Measurements from ENCODE around the gene MAP2. TPM values are rescaled to one million over a fixed set of nuclear protein-coding genes. Genes with fewer than 3 reads are reported as not detected.

MAP2 gene
- total RNA-seq, 1 experiment from 2014 or later: 71.1 TPM

DNA sequence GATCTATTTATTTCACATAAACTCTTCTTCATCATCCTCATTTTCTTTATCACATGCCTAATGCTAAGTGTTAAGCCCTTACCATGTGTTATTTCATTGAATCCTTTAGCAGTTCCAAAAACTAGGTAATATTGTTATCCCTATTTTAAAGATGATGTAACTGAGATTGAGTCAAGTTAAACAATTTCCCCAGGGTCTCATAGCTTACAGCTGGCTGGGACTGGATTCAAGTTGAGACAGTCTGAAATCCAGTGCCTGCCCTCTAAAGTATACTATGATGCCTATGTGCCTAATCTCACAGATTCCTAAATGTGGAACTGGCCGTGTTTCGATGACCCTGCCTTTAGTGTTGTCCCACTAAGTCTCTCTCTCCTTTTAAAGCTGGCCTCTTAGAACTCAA lies 108.5 kb downstream of the MAP2 start:
- no peak overlapping the region for H3K4me2 ChIP-seq
- CTCF ChIA-PET: no interaction called here
- intact Hi-C loops (cut with micrococcal nuclease; ENCODE audit: unreplicated experiment): no loop called here
- POLR2A ChIA-PET (ENCODE audit: unreplicated experiment): no interaction called here
- no peaks in the 10 kb centered on the region for H3F3A ChIP-seq (ENCODE audit: insufficient read depth, low read depth)
- no peak overlapping the region for H3K4me3 ChIP-seq
- H3K36me3 ChIP-seq (ENCODE audit: low read depth): no peaks in the 10 kb centered on the region
- H3K9me2 ChIP-seq (ENCODE audit: insufficient read depth): no peaks in the 10 kb centered on the region; the same call in 1 of the 2 replicates
- H3K27me3 ChIP-seq (ENCODE audit: insufficient read depth, low read depth): no peaks in the 10 kb centered on the region
- H4K20me1 ChIP-seq (ENCODE audit: insufficient read depth): no peaks in the 10 kb centered on the region
- no peaks in the 10 kb centered on the region for H3K9me3 ChIP-seq (ENCODE audit: insufficient read depth, low read depth)
- no peak overlapping the region for H3K27ac ChIP-seq
- DNase-seq: no peak
- BruUV-seq (replicated peaks): no TSS peak
- TF ChIP-seq, protein P1, sequence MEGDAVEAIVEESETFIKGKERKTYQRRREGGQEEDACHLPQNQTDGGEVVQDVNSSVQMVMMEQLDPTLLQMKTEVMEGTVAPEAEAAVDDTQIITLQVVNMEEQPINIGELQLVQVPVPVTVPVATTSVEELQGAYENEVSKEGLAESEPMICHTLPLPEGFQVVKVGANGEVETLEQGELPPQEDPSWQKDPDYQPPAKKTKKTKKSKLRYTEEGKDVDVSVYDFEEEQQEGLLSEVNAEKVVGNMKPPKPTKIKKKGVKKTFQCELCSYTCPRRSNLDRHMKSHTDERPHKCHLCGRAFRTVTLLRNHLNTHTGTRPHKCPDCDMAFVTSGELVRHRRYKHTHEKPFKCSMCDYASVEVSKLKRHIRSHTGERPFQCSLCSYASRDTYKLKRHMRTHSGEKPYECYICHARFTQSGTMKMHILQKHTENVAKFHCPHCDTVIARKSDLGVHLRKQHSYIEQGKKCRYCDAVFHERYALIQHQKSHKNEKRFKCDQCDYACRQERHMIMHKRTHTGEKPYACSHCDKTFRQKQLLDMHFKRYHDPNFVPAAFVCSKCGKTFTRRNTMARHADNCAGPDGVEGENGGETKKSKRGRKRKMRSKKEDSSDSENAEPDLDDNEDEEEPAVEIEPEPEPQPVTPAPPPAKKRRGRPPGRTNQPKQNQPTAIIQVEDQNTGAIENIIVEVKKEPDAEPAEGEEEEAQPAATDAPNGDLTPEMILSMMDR (conservative IDR thresholded peaks at IDR 0.05): no peak
- no peak for TF ChIP-seq EZH2 (IDR thresholded peaks at IDR 0.05; ENCODE audit: low read depth)
- no peaks in the 10 kb centered on the region for H3K4me1 ChIP-seq (replicated peaks; ENCODE audit: insufficient read depth)
- H3K79me2 ChIP-seq (ENCODE audit: low read depth): no peaks in the 10 kb centered on the region
- H2AFZ ChIP-seq: no peak overlapping the region

- CTCF ChIA-PET: no interaction called here
- TF ChIP-seq EZH2 (IDR thresholded peaks at IDR 0.05; ENCODE audit: low read depth): no peak
- TF ChIP-seq, protein P1 (conservative IDR thresholded peaks at IDR 0.05): no peak
- Histone ChIP-seq H3K4me2 (no peak overlapping the region), H2AFZ (no peak overlapping the region), H4K20me1 (ENCODE audit: insufficient read depth) (no peaks in the 10 kb centered on the region), H3K4me3 (no peak overlapping the region), H3K4me1 (replicated peaks; ENCODE audit: insufficient read depth) (no peaks in the 10 kb centered on the region), H3K27me3 (ENCODE audit: insufficient read depth, low read depth) (no peaks in the 10 kb centered on the region), H3K79me2 (ENCODE audit: low read depth) (no peaks in the 10 kb centered on the region), H3K9me2 (ENCODE audit: insufficient read depth) (no peaks in the 10 kb centered on the region), H3K9me3 (ENCODE audit: insufficient read depth, low read depth) (no peaks in the 10 kb centered on the region), H3F3A (ENCODE audit: insufficient read depth, low read depth) (no peaks in the 10 kb centered on the region), H3K27ac (no peak overlapping the region), H3K36me3 (ENCODE audit: low read depth) (no peaks in the 10 kb centered on the region)
- intact Hi-C loops (cut with micrococcal nuclease; ENCODE audit: unreplicated experiment): no loop called here
- no peak for DNase-seq
- no TSS peak for BruUV-seq (replicated peaks)
- POLR2A ChIA-PET (ENCODE audit: unreplicated experiment): no interaction called here
Observed at GRCh38 chr2:209533391-209533790, 109.5 kb downstream of the MAP2 start.

- Histone ChIP-seq H2AFZ (no peak overlapping the region), H3K4me3 (no peak overlapping the region), H3K4me1 (replicated peaks; ENCODE audit: insufficient read depth) (no peaks in the 10 kb centered on the region), H3K79me2 (ENCODE audit: low read depth) (no peaks in the 10 kb centered on the region), H3K9me2 (ENCODE audit: insufficient read depth) (no peaks in the 10 kb centered on the region), H3K4me2 (no peak overlapping the region), H3K27ac (no peak overlapping the region), H3F3A (ENCODE audit: insufficient read depth, low read depth) (no peaks in the 10 kb centered on the region), H3K36me3 (ENCODE audit: low read depth) (no peaks in the 10 kb centered on the region), H3K9me3 (ENCODE audit: insufficient read depth, low read depth) (no peaks in the 10 kb centered on the region), H4K20me1 (ENCODE audit: insufficient read depth) (no peaks in the 10 kb centered on the region), H3K27me3 (ENCODE audit: insufficient read depth, low read depth) (no peaks in the 10 kb centered on the region)
- ChIA-PET CTCF (no interaction called here), POLR2A (ENCODE audit: unreplicated experiment) (no interaction called here)
- no peak for DNase-seq
- TF ChIP-seq EZH2 (IDR thresholded peaks at IDR 0.05; ENCODE audit: low read depth): no peak
- TF ChIP-seq, protein P1 (conservative IDR thresholded peaks at IDR 0.05): no peak
- intact Hi-C loops (cut with micrococcal nuclease; ENCODE audit: unreplicated experiment): no loop called here
- BruUV-seq (replicated peaks): no TSS peak
Observed at GRCh38 chr2:209534228-209534627, 110.4 kb downstream of the MAP2 start.

All from PC-9 (cell line).